H1 (cell line): ENCODE data around the gene RAD9A. TPM values are rescaled to one million over a fixed set of nuclear protein-coding genes. Genes with fewer than 3 reads are reported as not detected.

Experiments used
- RXRA ChIP-seq: IDR thresholded peaks from 2 replicates; pipeline ENCODE4 v1.6.1; 2011; ENCODE audit warnings: low read depth, mild to moderate bottlenecking, low read length, moderate library complexity; ENCODE audit not compliant: insufficient read depth
- SAP30 ChIP-seq: fragments of 300-600 bp; sonication (generic); IDR thresholded peaks from 2 replicates; pipeline ENCODE4 v1.7.1; 2012; ENCODE audit warnings: low read length, moderate library complexity, mild to moderate bottlenecking, inconsistent platforms; ENCODE audit not compliant: insufficient read depth, insufficient replicate concordance
- TAF7 ChIP-seq: optimal IDR thresholded peaks from 2 replicates; pipeline ENCODE3; 2011; ENCODE audit warnings: low read depth, mild to moderate bottlenecking, inconsistent platforms, low read length, moderate library complexity, borderline replicate concordance
- polyA plus RNA-seq, 7 experiments: library from polyadenylated mRNA; depleted of rRNA in 3 of 7; stranded (reverse) in 5 of 7; unstranded in 2 of 7; fragments of >200 nt in 5 of 7; fragments of 200-250 nt in 2 of 7; gene quantifications; 1 replicate in 5 of 7; 2 replicates in 1 of 7; 4 replicates in 1 of 7; pipeline versions ENCODE4 v1.2.1 to v1.2.3, GENCODE V29; 2011 to 2013; ENCODE audit warnings: missing spikeins in 2 of 7, mixed read lengths in 2 of 7
- total RNA-seq: library from RNA; stranded (reverse); fragmentation: NEBNext Ultra II Directional; extraction: Animal tissue kit (Norgen Biotek cat#: 25700); gene quantifications from 2 replicates; pipeline ENCODE4 v1.2.1, GENCODE V29; 2021
- TF ChIP-seq, protein P1 (sequence below), 3 experiments: IDR thresholded peaks; 1 replicate in 2 of 3; 2 replicates in 1 of 3; pipeline versions ENCODE4 v1.5.1 to v1.6.1; 2011; ENCODE audit warnings: low read length in 3 of 3, mild to moderate bottlenecking in 3 of 3, inconsistent platforms in 2 of 3, low read depth in 1 of 3, moderate library complexity in 1 of 3; ENCODE audit not compliant: insufficient read depth in 1 of 3; ENCODE audit errors: control extremely low read depth in 1 of 3
- TF ChIP-seq, protein P2 (sequence below): IDR thresholded peaks from 2 replicates; pipeline ENCODE4 v1.6.1; 2012; ENCODE audit warnings: low read length, inconsistent platforms

Gene RAD9A
- total and polyA plus RNA-seq, 2 of the 8 experiments (the other 6 are each of a cell fraction or from before 2014, with no cell fraction given): 22.2 to 25.5 TPM

- TF ChIP-seq, protein P1, sequence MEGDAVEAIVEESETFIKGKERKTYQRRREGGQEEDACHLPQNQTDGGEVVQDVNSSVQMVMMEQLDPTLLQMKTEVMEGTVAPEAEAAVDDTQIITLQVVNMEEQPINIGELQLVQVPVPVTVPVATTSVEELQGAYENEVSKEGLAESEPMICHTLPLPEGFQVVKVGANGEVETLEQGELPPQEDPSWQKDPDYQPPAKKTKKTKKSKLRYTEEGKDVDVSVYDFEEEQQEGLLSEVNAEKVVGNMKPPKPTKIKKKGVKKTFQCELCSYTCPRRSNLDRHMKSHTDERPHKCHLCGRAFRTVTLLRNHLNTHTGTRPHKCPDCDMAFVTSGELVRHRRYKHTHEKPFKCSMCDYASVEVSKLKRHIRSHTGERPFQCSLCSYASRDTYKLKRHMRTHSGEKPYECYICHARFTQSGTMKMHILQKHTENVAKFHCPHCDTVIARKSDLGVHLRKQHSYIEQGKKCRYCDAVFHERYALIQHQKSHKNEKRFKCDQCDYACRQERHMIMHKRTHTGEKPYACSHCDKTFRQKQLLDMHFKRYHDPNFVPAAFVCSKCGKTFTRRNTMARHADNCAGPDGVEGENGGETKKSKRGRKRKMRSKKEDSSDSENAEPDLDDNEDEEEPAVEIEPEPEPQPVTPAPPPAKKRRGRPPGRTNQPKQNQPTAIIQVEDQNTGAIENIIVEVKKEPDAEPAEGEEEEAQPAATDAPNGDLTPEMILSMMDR (IDR thresholded peaks at IDR 0.05; ENCODE audit: control extremely low read depth in 1 of 3, insufficient read depth in 1 of 3, low read depth in 1 of 3, low read length in 3 of 3): no peak
- TF ChIP-seq RXRA (no peak), TAF7 (no peak), SAP30 (no peak)
- TF ChIP-seq, protein P2, sequence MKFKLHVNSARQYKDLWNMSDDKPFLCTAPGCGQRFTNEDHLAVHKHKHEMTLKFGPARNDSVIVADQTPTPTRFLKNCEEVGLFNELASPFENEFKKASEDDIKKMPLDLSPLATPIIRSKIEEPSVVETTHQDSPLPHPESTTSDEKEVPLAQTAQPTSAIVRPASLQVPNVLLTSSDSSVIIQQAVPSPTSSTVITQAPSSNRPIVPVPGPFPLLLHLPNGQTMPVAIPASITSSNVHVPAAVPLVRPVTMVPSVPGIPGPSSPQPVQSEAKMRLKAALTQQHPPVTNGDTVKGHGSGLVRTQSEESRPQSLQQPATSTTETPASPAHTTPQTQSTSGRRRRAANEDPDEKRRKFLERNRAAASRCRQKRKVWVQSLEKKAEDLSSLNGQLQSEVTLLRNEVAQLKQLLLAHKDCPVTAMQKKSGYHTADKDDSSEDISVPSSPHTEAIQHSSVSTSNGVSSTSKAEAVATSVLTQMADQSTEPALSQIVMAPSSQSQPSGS: no peak
Measured at GRCh38 chr11:67415501-67416304, 23.9 kb downstream of the RAD9A start, which contains the start of gene CARNS1 (continued).
